Upper lobe of left lung (tissue), 4 donors: ENCODE results near the gene CLTC.

Experiments used
- CTCF ChIP-seq, 6 experiments: fragments of 450-650 bp in 4 of 6; fragments of 200-600 bp in 2 of 6; sonication (generic) in 2 of 6; IDR thresholded peaks; one replicate each; pipeline ENCODE4 v1.5.1; 2016 to 2019; ENCODE audit warnings: antibody characterized with exemption in 6 of 6
- EP300 ChIP-seq, 4 donors: sonication (generic); formaldehyde crosslinking; IDR thresholded peaks; one replicate each; pipeline ENCODE4 v1.5.1; 2017; ENCODE audit warnings: antibody characterized with exemption in 4 of 4, control low read depth in 2 of 4
- POLR2A ChIP-seq, 4 donors: fragments of 450-650 bp; IDR thresholded peaks; one replicate each; pipeline ENCODE4 v1.5.1; 2016 to 2017; ENCODE audit warnings: antibody characterized with exemption in 4 of 4, mild to moderate bottlenecking in 2 of 4

- no peak for TF ChIP-seq CTCF (IDR thresholded peaks at IDR 0.05)
- no peak for TF ChIP-seq POLR2A (IDR thresholded peaks at IDR 0.05)
- no peak for TF ChIP-seq EP300 (IDR thresholded peaks at IDR 0.05)
Observed at GRCh38 chr17:59632398-59632797, 12.7 kb downstream of the CLTC start.
